ENCODE results near the gene TBC1D2B. TPM values are rescaled to one million over a fixed set of nuclear protein-coding genes. Genes with fewer than 3 reads are reported as not detected.
"Not testable (repeated sequence)": the region's sequence is repeated elsewhere in the genome, so short reads cannot be mapped to it uniquely, and the experiment has no call there.

Gene TBC1D2B
- total RNA-seq, 1 donor from 2014 or later = 50.4 TPM

GRCh38 chr15:77959432-77959879 is 118.1 kb downstream of the TBC1D2B start:
- peak; percentile 79 for DNase-seq (ENCODE audit: low spot score)
- ATAC-seq = peak; percentile 100

- ATAC-seq = peak; percentile 35
- DNase-seq (ENCODE audit: low spot score) = not testable (repeated sequence)
Observed at GRCh38 chr15:77958716-77959431, 118.6 kb downstream of the TBC1D2B start.

GRCh38 chr15:77958021-77958420 is 119.5 kb downstream of the TBC1D2B start:
- not testable (repeated sequence) for DNase-seq (ENCODE audit: low spot score); ATAC-seq

GRCh38 chr15:77953926-77954325 is 123.6 kb downstream of the TBC1D2B start:
- DNase-seq (ENCODE audit: low spot score); ATAC-seq: not testable (repeated sequence)

- not testable (repeated sequence) for DNase-seq (ENCODE audit: low spot score); ATAC-seq
Observed at GRCh38 chr15:77952928-77953446, 124.5 kb downstream of the TBC1D2B start.

- ATAC-seq; DNase-seq (ENCODE audit: low spot score): not testable (repeated sequence)
Observed at GRCh38 chr15:77951105-77951786, 126.3 kb downstream of the TBC1D2B start.

- not testable (repeated sequence) for ATAC-seq; DNase-seq (ENCODE audit: low spot score)
Observed at GRCh38 chr15:77950470-77950869, 127.0 kb downstream of the TBC1D2B start.

GRCh38 chr15:77945566-77945965 is 131.9 kb downstream of the TBC1D2B start:
- ATAC-seq (no peak), DNase-seq (ENCODE audit: low spot score) (no peak)

Other genes with a start within 250 kb of the TBC1D2B start
- not detected for gene SH2D7, start 14.8 kb upstream of the TBC1D2B start, total RNA-seq
- 0.20 TPM for gene CIB2, start 53.7 kb upstream of the TBC1D2B start, total RNA-seq
- 29.4 TPM for gene IDH3A, start 71.7 kb upstream of the TBC1D2B start, total RNA-seq
- not detected for gene ACSBG1, start 156.9 kb upstream of the TBC1D2B start, total RNA-seq
- gene DNAJA4, start 186.9 kb upstream of the TBC1D2B start, total RNA-seq = 0.86 TPM
- 22.1 TPM for gene SKIC8, start 221.9 kb upstream of the TBC1D2B start, total RNA-seq